Suprapubic skin (tissue), 4 donors: ENCODE measurements around the gene NXF3. TPM values are rescaled to one million over a fixed set of nuclear protein-coding genes. Genes with fewer than 3 reads are reported as not detected.
"Not testable (repeated sequence)": the region's sequence is repeated elsewhere in the genome, so short reads cannot be mapped to it uniquely, and the experiment has no call there.

Source experiments
- DNase-seq, 2 donors: peaks; one replicate each; pipeline ENCODE4 v3.0.0-alpha.2; 2019; ENCODE audit warnings: low spot score in 2 of 2
- H3K27ac ChIP-seq: fragments of 200-600 bp; sonication (generic); one replicate; pipeline ENCODE4 v1.5.1; 2019
- H3K27me3 ChIP-seq: fragments of 200-600 bp; sonication (generic); one replicate; pipeline ENCODE4 v1.5.1; 2019
- H3K36me3 ChIP-seq: fragments of 200-600 bp; sonication (generic); one replicate; pipeline ENCODE4 v1.5.1; 2019
- H3K4me1 ChIP-seq: fragments of 200-600 bp; sonication (generic); one replicate; pipeline ENCODE4 v1.5.1; 2019
- H3K4me3 ChIP-seq: fragments of 200-600 bp; sonication (generic); one replicate; pipeline ENCODE4 v1.5.1; 2019; ENCODE audit warnings: mild to moderate bottlenecking
- H3K9me3 ChIP-seq: fragments of 200-600 bp; sonication (generic); one replicate; pipeline ENCODE4 v1.5.1; 2019
- EP300 ChIP-seq: sonication (generic); formaldehyde crosslinking; IDR thresholded peaks from one replicate; pipeline ENCODE4 v1.6.1; 2017; ENCODE audit warnings: antibody characterized with exemption
- POLR2A ChIP-seq, 2 donors: fragments of 450-650 bp; IDR thresholded peaks; one replicate each; pipeline ENCODE4 v1.6.1; 2017; ENCODE audit warnings: antibody characterized with exemption in 2 of 2, mild to moderate bottlenecking in 2 of 2, moderate library complexity in 2 of 2
- POLR2AphosphoS5 ChIP-seq, 3 donors: sonication (generic); formaldehyde crosslinking; IDR thresholded peaks; one replicate each; pipeline ENCODE4 v1.6.1; 2017; ENCODE audit warnings: antibody characterized with exemption in 3 of 3
- WGBS: methylation state at CpG from one replicate; pipeline ENCODE4 v1.1.5; 2018; 5-methylcytosine and 5-hydroxymethylcytosine counted together
- total RNA-seq, 4 donors: library from RNA; depleted of rRNA; stranded (reverse); fragments of >200 nt; gene quantifications; one replicate each; pipeline ENCODE4 v1.1.0, GENCODE V29; 2016
- TF ChIP-seq, protein P1 (sequence below), 2 donors: fragments of 200-600 bp in 1 of 2; fragments of 450-650 bp in 1 of 2; sonication (generic) in 1 of 2; IDR thresholded peaks; one replicate each; pipeline ENCODE4 v1.5.1; 2016 to 2019; ENCODE audit warnings: antibody characterized with exemption in 2 of 2, mild to moderate bottlenecking in 1 of 2, moderate library complexity in 1 of 2

NXF3 gene
- total RNA-seq, 4 donors from 2014 or later, result 0.93 to 4.8 TPM; not detected in 2

DNA sequence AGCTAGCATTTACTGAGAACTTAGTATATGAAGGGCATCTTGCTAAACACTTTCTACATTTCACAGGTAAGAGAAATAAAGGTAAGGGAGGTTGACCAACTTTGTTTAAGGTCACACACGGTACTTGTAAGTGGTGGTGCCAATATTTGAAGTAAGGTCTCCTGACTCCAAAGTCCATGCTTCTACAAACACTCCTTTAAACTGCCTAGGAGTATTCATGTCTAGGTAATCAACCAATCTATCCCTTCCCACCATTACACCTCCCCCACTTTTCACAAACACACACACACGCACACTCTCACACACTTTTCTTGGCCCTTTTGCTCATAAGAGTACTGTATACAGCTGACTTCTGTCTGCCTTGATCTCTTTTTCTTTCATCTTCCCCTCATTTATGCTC is 36.0 kb downstream of the NXF3 start:
- no peak overlapping the region for H3K27ac ChIP-seq
- H3K4me1 ChIP-seq, result no peaks in the 10 kb centered on the region
- no peak for DNase-seq
- WGBS, result 78% methylated on average over 2 of the region's 2 CpGs
- TF ChIP-seq, protein P1, sequence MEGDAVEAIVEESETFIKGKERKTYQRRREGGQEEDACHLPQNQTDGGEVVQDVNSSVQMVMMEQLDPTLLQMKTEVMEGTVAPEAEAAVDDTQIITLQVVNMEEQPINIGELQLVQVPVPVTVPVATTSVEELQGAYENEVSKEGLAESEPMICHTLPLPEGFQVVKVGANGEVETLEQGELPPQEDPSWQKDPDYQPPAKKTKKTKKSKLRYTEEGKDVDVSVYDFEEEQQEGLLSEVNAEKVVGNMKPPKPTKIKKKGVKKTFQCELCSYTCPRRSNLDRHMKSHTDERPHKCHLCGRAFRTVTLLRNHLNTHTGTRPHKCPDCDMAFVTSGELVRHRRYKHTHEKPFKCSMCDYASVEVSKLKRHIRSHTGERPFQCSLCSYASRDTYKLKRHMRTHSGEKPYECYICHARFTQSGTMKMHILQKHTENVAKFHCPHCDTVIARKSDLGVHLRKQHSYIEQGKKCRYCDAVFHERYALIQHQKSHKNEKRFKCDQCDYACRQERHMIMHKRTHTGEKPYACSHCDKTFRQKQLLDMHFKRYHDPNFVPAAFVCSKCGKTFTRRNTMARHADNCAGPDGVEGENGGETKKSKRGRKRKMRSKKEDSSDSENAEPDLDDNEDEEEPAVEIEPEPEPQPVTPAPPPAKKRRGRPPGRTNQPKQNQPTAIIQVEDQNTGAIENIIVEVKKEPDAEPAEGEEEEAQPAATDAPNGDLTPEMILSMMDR (IDR thresholded peaks at IDR 0.05), result no peak
- TF ChIP-seq POLR2AphosphoS5 (IDR thresholded peaks at IDR 0.05) (no peak), EP300 (no peak), POLR2A (IDR thresholded peaks at IDR 0.05) (no peak)
- H3K27me3 ChIP-seq, result no peaks in the 10 kb centered on the region
- H3K9me3 ChIP-seq, result no peaks in the 10 kb centered on the region
- H3K4me3 ChIP-seq, result no peak overlapping the region
- H3K36me3 ChIP-seq, result no peaks in the 10 kb centered on the region

DNA sequence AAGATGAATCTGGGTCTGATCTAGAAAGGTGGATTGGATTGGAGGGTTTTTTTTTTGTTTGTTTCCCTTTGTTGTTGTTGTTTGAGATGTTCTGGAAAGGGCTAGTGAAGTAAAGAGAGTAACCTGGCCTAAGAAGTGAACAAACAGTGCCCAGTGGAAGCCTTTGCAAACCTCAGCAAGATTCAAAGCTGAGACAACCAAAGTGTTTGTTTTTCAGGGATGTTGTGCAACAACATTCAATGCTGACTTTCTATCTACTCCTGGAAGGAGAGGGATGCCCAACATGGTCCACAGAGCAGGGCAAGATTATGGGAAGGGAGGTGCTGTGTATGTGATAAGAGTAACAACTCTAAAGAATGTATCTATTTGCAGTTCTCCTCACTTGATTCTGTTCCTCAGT is 40.3 kb downstream of the NXF3 start:
- Histone ChIP-seq H3K9me3 (no peaks in the 10 kb centered on the region), H3K4me3 (no peak overlapping the region), H3K27me3 (no peaks in the 10 kb centered on the region), H3K27ac (no peak overlapping the region), H3K36me3 (no peaks in the 10 kb centered on the region), H3K4me1 (no peaks in the 10 kb centered on the region)
- TF ChIP-seq EP300, result no peak
- DNase-seq, result no peak

DNA sequence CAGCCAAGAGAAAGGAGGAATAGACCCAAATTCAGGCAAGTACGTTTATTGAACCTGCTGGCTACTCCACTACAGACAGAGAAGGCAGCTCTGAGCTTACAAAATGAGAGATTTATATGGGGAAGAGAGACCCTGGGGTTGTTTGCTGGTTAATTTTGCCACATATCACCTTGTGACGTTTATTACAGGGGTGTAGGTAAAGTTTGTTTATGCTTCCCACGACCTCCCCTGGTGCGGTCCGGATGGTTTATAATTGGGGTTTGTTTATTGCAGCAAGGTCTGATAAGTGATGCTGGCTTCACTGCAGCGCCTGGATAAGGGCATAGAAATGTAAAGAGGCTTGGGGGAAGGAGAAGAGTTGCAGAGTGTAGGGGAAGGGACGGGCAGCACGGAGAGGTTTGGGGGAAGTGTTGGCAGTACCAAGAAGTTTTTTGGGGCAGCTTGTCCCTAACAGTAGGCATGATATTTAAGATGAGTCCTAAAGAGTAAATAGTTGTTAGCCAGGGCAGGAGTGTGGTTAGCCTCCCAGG is 41.6 kb downstream of the NXF3 start:
- WGBS, result 35% methylated on average over 8 of the region's 8 CpGs
- no peak overlapping the region for H3K4me3 ChIP-seq
- H3K27ac ChIP-seq, result no peak overlapping the region
- TF ChIP-seq, protein P1 (IDR thresholded peaks at IDR 0.05), result no peak
- no peak for TF ChIP-seq POLR2AphosphoS5 (IDR thresholded peaks at IDR 0.05)
- TF ChIP-seq EP300, result no peak
- H3K9me3 ChIP-seq, result no peaks in the 10 kb centered on the region
- H3K36me3 ChIP-seq, result no peaks in the 10 kb centered on the region
- H3K4me1 ChIP-seq, result no peaks in the 10 kb centered on the region
- DNase-seq, result no peak
- H3K27me3 ChIP-seq, result no peaks in the 10 kb centered on the region

DNA sequence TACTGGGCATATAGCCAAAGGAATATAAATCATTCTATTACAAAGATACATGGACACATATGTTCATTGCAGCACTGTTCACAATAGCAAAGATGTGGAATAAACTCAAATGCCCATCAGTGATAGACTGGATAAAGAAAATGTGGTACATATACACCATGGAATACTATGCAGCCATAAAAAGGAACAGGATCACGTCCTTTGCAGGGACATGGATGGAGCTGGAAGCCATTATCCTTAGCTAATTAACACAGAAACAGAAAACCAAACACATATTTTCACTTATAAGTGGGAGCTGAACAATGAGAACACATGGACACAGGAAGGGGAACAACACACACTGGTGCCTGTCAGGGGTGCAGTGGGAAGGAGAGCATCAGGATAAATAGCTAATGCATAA is 59.6 kb downstream of the NXF3 start:
- H3K4me3 ChIP-seq, H3K27me3 ChIP-seq, H3K36me3 ChIP-seq, H3K4me1 ChIP-seq, DNase-seq, H3K9me3 ChIP-seq, H3K27ac ChIP-seq: not testable (repeated sequence)
- 57% methylated on average over 1 of the region's 1 CpG for WGBS

Other genes with a start within 250 kb of the NXF3 start
- gene RAB40AL, start 155.9 kb downstream of the NXF3 start, total RNA-seq, result 1 to 10 TPM in 1 of 4 donors, under 1 TPM in 1, not detected in 2; 0.64 to 4.1 TPM
- gene BEX1, start 29.0 kb downstream of the NXF3 start, total RNA-seq, result 1 to 10 TPM in 2 of 4 donors, not detected in 2; 2.0 to 2.1 TPM
- gene BEX4, start 122.0 kb upstream of the NXF3 start, total RNA-seq, result 10 to 100 TPM; 10.7 to 25.3 (median 18.8) TPM
- gene TCEAL8, start 162.0 kb upstream of the NXF3 start, total RNA-seq, result 10 to 100 TPM; 39.4 to 50.6 (median 45.2) TPM
- gene TCEAL5, start 183.6 kb upstream of the NXF3 start, total RNA-seq, result not detected
- gene BEX2, start 217.8 kb upstream of the NXF3 start, total RNA-seq, result 10 to 100 TPM; 10.1 to 16.4 (median 13.3) TPM
- 1 to 10 TPM in 3 of 4 donors, under 1 TPM in 1; 0.72 to 2.5 (median 1.9) TPM for gene TCEAL7, start 237.1 kb upstream of the NXF3 start, total RNA-seq